WTC11 (cell line): ENCODE results near the gene NPAS3. TPM values are rescaled to one million over a fixed set of nuclear protein-coding genes. Genes with fewer than 3 reads are reported as not detected.

Experiments
- ATAC-seq: fragments of 200-7000 bp; cut with Tn5 transposase; 2 replicates; pipeline ENCODE4 v1.10.0; 2021; ENCODE audit warnings: mild to moderate bottlenecking, moderate library complexity
- CTCF ChIA-PET: fragments of 300-600 bp; sonication (Branson Sonifier 250); formaldehyde crosslinking; loops from one replicate; lab custom pipeline; 2021; ENCODE audit warnings: antibody characterized with exemption; lab: Charles Lee
- POLR2A ChIA-PET: fragments of 350-600 bp; sonication (Branson Sonifier 250); formaldehyde crosslinking; loops from one replicate; lab custom pipeline; 2021; ENCODE audit warnings: antibody characterized with exemption; lab: Charles Lee
- DNase-seq: peaks from one replicate; pipeline ENCODE4 v3.0.0; 2021; ENCODE audit warnings: low spot score
- H3K27ac Mint-ChIP-seq: 2 replicates; pipeline ENCODE4 v1.8.0; 2021; ENCODE audit warnings: mixed read lengths
- H3K27me3 Mint-ChIP-seq: 2 replicates; pipeline ENCODE4 v1.8.0; 2021; ENCODE audit warnings: low read depth, mild to moderate bottlenecking, moderate library complexity, mixed read lengths
- H3K36me3 Mint-ChIP-seq: 2 replicates; pipeline ENCODE4 v1.8.0; 2021; ENCODE audit warnings: mixed read lengths
- H3K4me1 Mint-ChIP-seq: 2 replicates; pipeline ENCODE4 v1.8.0; 2022; ENCODE audit warnings: mixed read lengths
- H3K4me3 Mint-ChIP-seq: 2 replicates; pipeline ENCODE4 v1.8.0; 2021; ENCODE audit warnings: mild to moderate bottlenecking, moderate library complexity, mixed read lengths
- H3K9me3 Mint-ChIP-seq: 2 replicates; pipeline ENCODE4 v1.8.0; 2021; ENCODE audit warnings: mixed read lengths
- AFF4 ChIP-seq: sonication (generic); formaldehyde crosslinking; IDR thresholded peaks from 2 replicates; pipeline ENCODE4 v1.8.1; 2023; ENCODE audit warnings: mild to moderate bottlenecking, missing genetic modification reagents, borderline replicate concordance
- ARID4B ChIP-seq: sonication (generic); formaldehyde crosslinking; IDR thresholded peaks from 2 replicates; pipeline ENCODE4 v1.8.0; 2023; ENCODE audit warnings: missing genetic modification reagents, mild to moderate bottlenecking, borderline replicate concordance
- ATF3 ChIP-seq: sonication (generic); formaldehyde crosslinking; conservative IDR thresholded peaks from 2 replicates; pipeline ENCODE4 v1.8.1; 2022; ENCODE audit warnings: mild to moderate bottlenecking, missing genetic modification reagents
- FOXK1 ChIP-seq: sonication (generic); formaldehyde crosslinking; IDR thresholded peaks from 2 replicates; pipeline ENCODE4 v1.8.0; 2022; ENCODE audit warnings: mild to moderate bottlenecking, moderate library complexity, missing genetic modification reagents
- GTF2I ChIP-seq: fragments of 250-450 bp; sonication (Bioruptor Pico); conservative IDR thresholded peaks from 2 replicates; pipeline ENCODE4 v1.4.0; 2021; ENCODE audit warnings: mild to moderate bottlenecking
- NFE2L1 ChIP-seq: sonication (generic); formaldehyde crosslinking; IDR thresholded peaks from 2 replicates; pipeline ENCODE4 v1.8.1; 2023; ENCODE audit warnings: missing genetic modification reagents
- OVOL2 ChIP-seq: fragments of 250-450 bp; sonication (Bioruptor Pico); IDR thresholded peaks from 2 replicates; pipeline ENCODE4 v1.9.0; 2021; ENCODE audit warnings: mild to moderate bottlenecking, borderline replicate concordance
- RORB ChIP-seq: fragments of 250-450 bp; sonication (Bioruptor Pico); IDR thresholded peaks from 2 replicates; pipeline ENCODE4 v1.9.0; 2021; ENCODE audit warnings: mild to moderate bottlenecking
- SMAD3 ChIP-seq: sonication (generic); formaldehyde crosslinking; IDR thresholded peaks from 2 replicates; pipeline ENCODE4 v1.8.0; 2022; ENCODE audit warnings: missing genetic modification reagents, mild to moderate bottlenecking, borderline replicate concordance
- TEAD1 ChIP-seq: sonication (generic); formaldehyde crosslinking; IDR thresholded peaks from 2 replicates; pipeline ENCODE4 v1.8.0; 2022; ENCODE audit warnings: mild to moderate bottlenecking, missing genetic modification reagents
- TP53 ChIP-seq: sonication (generic); formaldehyde crosslinking; IDR thresholded peaks from 2 replicates; pipeline ENCODE4 v1.8.1; 2023; ENCODE audit warnings: mild to moderate bottlenecking, missing genetic modification reagents
- USF2 ChIP-seq: sonication (generic); formaldehyde crosslinking; IDR thresholded peaks from 2 replicates; pipeline ENCODE4 v1.8.1; 2023; ENCODE audit warnings: mild to moderate bottlenecking, missing genetic modification reagents, moderate library complexity
- ZBTB43 ChIP-seq: sonication (generic); formaldehyde crosslinking; IDR thresholded peaks from 2 replicates; pipeline ENCODE4 v1.8.1; 2023; ENCODE audit warnings: mild to moderate bottlenecking, missing genetic modification reagents
- ZNF263 ChIP-seq: sonication (generic); formaldehyde crosslinking; IDR thresholded peaks from 2 replicates; pipeline ENCODE4 v1.8.1; 2022; ENCODE audit warnings: low read depth, mild to moderate bottlenecking, moderate library complexity, missing genetic modification reagents
- ZNF671 ChIP-seq: fragments of 250-450 bp; sonication (Bioruptor Pico); IDR thresholded peaks from 2 replicates; pipeline ENCODE4 v1.8.0; 2021; ENCODE audit warnings: mild to moderate bottlenecking
- total RNA-seq: library from RNA; stranded (reverse); gene quantifications from 3 replicates; pipeline ENCODE4 v1.2.3, GENCODE V29; 2021

The NPAS3 gene
- total RNA-seq, 1 experiment from 2014 or later, result 3.2 TPM

- ChIA-PET CTCF (interaction anchor here (0.5 to 0.8 kb wide), 2 partner anchors 89 to 621 kb away, joined by 3 to 4 read pairs; no protein-coding TSS in a partner anchor), POLR2A (no interaction called here)
- H3K9me3 Mint-ChIP-seq, result no peaks in the 10 kb centered on the region
- H3K27ac Mint-ChIP-seq, result peak overlapping the region; percentile 34; the same call in 1 of the 2 replicates
- TF ChIP-seq TP53 (CRISPR knock-in tag), result no peak
- no peak for TF ChIP-seq GTF2I (CRISPR knock-in tag)
- TF ChIP-seq, all 79 proteins: peak for 0
- Mint-ChIP-seq H3K4me1 (peaks cover 59% of the 10 kb centered on the region), H3K27me3 (no peaks in the 10 kb centered on the region), H3K4me3 (no peak overlapping the region), H3K36me3 (no peaks in the 10 kb centered on the region)
- DNase-seq, result no peak
- peak; percentile 88 for ATAC-seq
Observed at GRCh38 chr14:33564774-33565630, 626.3 kb downstream of the NPAS3 start.

- Mint-ChIP-seq H3K9me3 (no peaks in the 10 kb centered on the region), H3K4me3 (no peak overlapping the region), H3K27me3 (no peaks in the 10 kb centered on the region), H3K27ac (no peak overlapping the region), H3K36me3 (no peaks in the 10 kb centered on the region), H3K4me1 (peaks cover 61% of the 10 kb centered on the region)
- no peak for DNase-seq
- CTCF ChIA-PET, result no interaction called here
- POLR2A ChIA-PET, result no interaction called here
- TF ChIP-seq ZNF263 (CRISPR knock-in tag) (no peak), TEAD1 (CRISPR knock-in tag) (no peak), RORB (CRISPR knock-in tag) (no peak), ARID4B (CRISPR knock-in tag) (no peak), USF2 (CRISPR knock-in tag) (no peak), SMAD3 (CRISPR knock-in tag) (no peak), FOXK1 (no peak), OVOL2 (no peak), NFE2L1 (CRISPR knock-in tag) (no peak), AFF4 (CRISPR knock-in tag) (no peak), ZBTB43 (CRISPR knock-in tag) (no peak), ATF3 (CRISPR knock-in tag) (no peak), ZNF671 (CRISPR knock-in tag) (no peak)
- no peak for ATAC-seq
Observed at GRCh38 chr14:33566082-33566481, 627.4 kb downstream of the NPAS3 start.
